AG09319 (cell line): ENCODE measurements around the gene PAIP2.
A peak's percentile ranks its signal among the peaks of the same experiment; 100 is the strongest.
"Not testable (repeated sequence)": the region's sequence is repeated elsewhere in the genome, so short reads cannot be mapped to it uniquely, and the experiment has no call there.

Source experiments
- DNase-seq: peaks from one replicate; pipeline ENCODE4 v3.0.0-alpha.2; 2010; ENCODE audit warnings: low read depth; ENCODE audit errors: extremely low read depth
- TF ChIP-seq, protein P1 (sequence below): IDR thresholded peaks from 2 replicates; pipeline ENCODE4 v1.5.1; 2011; ENCODE audit warnings: low read depth, mild to moderate bottlenecking, inconsistent platforms, low read length, moderate library complexity

Gene PAIP2

DNA sequence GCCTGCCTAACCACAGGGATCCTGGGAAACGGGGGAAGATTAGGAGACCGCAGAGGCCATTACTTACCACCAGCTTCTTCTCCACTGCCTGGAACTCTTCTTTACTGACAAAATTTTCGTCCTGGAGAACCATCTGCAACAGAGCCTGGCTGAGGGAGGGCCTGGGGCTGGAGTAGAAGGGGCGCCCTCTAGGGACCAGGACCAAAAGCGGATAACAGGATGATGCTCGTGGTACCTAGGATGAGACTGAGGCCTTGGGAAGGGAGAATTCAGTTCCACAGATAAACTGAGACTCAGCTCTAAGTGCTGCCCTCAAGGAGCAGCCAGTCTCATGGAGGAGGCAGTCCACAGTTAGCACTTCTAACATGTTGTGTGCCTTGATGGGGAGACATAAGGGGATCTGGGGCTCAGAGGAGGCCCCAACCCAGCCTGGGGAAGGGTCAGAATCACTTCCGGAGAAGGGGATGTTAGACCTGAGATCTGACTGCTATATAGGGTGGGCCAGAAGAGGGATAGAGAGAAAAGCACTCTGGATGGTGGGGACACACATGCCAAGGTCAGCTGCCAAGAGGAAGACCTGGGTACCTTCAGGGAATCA, 61.0 kb downstream of the PAIP2 start:
- TF ChIP-seq, protein P1, sequence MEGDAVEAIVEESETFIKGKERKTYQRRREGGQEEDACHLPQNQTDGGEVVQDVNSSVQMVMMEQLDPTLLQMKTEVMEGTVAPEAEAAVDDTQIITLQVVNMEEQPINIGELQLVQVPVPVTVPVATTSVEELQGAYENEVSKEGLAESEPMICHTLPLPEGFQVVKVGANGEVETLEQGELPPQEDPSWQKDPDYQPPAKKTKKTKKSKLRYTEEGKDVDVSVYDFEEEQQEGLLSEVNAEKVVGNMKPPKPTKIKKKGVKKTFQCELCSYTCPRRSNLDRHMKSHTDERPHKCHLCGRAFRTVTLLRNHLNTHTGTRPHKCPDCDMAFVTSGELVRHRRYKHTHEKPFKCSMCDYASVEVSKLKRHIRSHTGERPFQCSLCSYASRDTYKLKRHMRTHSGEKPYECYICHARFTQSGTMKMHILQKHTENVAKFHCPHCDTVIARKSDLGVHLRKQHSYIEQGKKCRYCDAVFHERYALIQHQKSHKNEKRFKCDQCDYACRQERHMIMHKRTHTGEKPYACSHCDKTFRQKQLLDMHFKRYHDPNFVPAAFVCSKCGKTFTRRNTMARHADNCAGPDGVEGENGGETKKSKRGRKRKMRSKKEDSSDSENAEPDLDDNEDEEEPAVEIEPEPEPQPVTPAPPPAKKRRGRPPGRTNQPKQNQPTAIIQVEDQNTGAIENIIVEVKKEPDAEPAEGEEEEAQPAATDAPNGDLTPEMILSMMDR, result peak; percentile 28
- DNase-seq, result no peak

DNA sequence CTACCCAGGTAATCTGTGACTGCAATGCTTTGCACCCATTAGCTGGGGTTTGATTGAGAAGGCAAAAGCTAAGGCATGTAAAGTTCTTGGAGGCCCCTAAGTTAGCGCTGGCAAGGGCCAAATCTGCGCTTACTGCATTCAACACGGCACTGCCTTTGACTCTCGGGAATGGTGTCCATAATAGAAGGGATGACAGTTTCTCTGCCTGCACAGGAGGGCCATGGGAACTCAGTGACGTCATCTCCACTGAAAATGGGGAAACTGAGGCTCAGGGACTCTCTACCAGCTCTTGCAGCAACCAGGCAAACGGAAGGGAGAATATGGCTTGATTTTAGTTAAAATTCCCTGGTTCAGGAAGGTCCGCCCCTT, 61.7 kb downstream of the PAIP2 start:
- no peak for DNase-seq
- TF ChIP-seq, protein P1, result no peak

DNA sequence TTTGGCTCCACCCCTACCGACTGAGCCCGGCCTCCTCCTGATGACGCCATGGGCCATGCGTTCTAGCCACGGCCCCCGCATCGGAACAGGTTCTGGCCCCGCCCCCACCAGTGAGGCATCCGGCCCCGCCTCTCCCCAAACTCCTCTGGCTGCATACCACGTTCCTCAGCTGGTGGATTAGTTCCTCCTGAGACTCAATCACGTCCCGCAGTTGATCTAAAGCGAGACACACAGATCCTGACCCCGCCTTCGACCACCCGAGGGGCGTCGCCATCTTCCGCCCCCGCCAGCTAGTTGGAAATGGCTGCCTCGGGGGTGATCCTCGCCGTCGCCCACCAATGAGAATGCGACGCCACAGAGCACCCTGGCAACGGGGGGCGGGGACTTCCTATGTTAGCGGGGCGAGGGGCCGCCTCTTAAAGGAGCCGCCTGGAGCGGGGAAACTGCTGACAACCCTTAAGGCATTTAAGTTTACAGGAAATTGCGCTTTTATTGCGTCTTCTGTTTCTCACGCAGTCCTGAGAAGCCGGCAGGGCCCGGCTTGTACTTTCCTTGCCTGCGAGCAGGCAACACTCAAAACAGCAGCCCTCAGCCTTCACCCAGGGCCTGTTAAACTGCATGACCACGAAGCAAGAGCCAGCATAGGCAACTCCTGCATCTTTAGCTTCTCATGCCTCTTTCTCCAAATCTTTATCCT, 62.3 kb downstream of the PAIP2 start, which contains the start of gene SPATA24:
Gene SPATA24, minus strand, starts transcription at position 303 of the 697 bp plus-strand sequence. Its CDS starts 29 bp downstream, at position 274.
- peak; percentile 93 for DNase-seq
- TF ChIP-seq, protein P1, result no peak

DNA sequence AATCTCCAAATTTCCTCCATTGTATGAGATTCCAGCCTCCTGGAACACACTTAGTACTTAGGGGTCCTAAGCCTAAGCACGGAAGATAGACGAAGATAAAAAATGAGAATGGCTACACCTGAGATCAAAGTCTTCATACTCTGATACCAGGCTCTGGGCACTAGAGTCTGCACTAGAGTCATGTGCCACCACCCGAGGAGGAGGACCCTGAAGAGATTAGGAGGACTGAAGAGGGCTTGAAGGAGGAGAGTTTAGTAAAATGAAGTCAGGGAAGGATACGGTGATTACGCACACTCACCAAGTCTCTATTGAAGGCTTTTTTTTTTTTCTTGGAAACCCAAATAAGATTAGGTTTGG, 62.8 kb downstream of the PAIP2 start:
- no peak for DNase-seq
- TF ChIP-seq, protein P1, result no peak

DNA sequence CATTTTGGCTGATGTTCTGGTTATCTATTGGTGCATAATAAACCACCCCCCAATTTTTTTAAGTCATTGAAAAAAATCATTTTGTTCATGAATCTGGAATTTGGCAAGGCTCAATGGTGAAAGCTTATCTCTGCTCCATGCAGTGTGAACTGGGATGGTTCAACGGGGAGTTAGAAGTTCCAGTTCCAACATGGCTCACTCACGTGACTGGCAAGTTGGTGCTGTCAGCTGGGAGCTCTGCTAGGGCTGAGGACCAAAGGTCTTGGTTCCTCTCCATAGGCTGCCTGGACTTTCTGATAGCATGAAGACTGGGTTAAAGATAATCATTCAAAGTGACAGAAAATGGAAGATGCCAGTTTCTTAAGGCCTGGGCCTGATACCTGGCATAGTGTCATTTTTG, 65.3 kb downstream of the PAIP2 start:
- no peak for DNase-seq
- TF ChIP-seq, protein P1, result no peak

DNA sequence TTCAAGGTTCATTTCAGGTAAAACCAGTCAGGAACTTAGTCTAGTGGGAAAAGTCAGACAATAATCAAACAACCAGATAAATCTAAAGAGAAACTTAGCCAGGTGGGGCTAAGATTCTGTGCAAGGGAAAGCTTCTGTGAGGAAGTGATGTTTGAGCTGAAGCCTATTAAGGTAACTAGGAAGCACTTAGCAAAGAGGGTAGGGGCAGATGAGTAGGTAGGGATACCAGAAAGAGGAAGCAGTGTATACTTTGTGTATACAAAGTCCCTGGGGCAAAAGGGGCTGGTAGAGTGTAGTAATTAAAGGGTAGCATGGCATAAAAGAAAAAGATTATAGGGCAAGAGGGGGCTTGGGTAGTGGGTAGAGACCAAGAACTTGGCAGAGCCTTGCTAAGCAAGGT, 65.9 kb downstream of the PAIP2 start:
- DNase-seq, result no peak
- TF ChIP-seq, protein P1, result no peak

DNA sequence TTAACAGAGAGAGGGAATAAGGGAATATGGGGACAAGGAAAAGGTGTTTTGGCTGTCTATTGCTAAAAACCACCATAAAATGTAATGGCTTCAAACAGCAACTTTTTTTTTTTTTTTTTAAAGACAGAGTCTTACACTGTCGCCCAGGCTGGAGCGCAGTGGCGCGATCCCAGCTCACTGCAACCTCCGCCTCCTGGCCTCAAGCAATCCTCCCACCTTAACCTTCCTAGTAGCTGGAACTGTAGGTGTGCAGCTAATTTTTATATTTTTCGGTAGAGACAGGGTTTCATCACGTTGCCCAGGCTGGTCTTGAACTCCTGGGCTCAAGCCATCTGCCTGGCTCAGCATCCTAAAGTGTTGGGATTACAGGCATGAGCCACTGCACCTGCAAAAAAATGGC, 66.5 kb downstream of the PAIP2 start:
- TF ChIP-seq, protein P1, result no peak
- DNase-seq, result no peak

DNA sequence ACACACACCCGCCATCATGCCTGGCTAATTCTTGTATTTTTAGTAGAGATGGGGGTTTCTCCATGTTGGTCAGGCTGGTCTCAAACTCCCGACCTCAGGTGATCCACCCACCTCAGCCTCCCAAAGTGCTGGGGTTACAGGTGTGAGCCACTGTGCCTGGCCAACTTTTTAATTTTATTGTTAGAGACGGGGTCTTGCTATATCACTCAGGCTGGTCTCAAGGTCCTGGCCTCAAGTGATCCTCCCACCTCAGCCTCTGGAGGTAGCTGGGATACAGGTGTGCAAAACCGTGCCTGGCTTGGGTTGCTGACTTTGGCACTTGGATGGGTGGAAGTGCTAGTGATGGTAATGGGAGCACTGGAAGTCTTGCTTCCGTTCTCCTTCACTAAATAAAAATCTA, 67.5 kb downstream of the PAIP2 start:
- not testable (repeated sequence) for DNase-seq
